ENCODE measurements around the gene SNRNP200.

Gene SNRNP200

GRCh38 chr2:96274355-96275056 is 30.8 kb downstream of the SNRNP200 start:
- POLR2A ChIA-PET: interaction anchor here (0.6 to 1.8 kb wide), 2 partner anchors 66 to 121 kb away, joined by 4 to 6 read pairs; partner anchors contain the start of gene STARD7
- peaks cover 45 to 90% of the 10 kb centered on the region in 2 experiments for H3K36me3 ChIP-seq (ENCODE audit: control insufficient read depth in 2 of 2, insufficient read depth in 1 of 2, low read length in 2 of 2)
- TF ChIP-seq ZBTB21 (tag by site-specific recombination; IDR thresholded peaks at IDR 0.05) (no peak), ZNF513 (tag by site-specific recombination; IDR thresholded peaks at IDR 0.05) (no peak), ZNF600 (tag by site-specific recombination; IDR thresholded peaks at IDR 0.05) (no peak), ZNF707 (tag by site-specific recombination; IDR thresholded peaks at IDR 0.05) (no peak), ZBTB1 (tag by site-specific recombination; IDR thresholded peaks at IDR 0.05) (no peak)

GRCh38 chr2:96273763-96274162 is 31.6 kb downstream of the SNRNP200 start:
- CTCF ChIA-PET: interaction anchor here (0.7 to 0.9 kb wide), 2 partner anchors 138 to 281 kb away, joined by 3 to 6 read pairs; no protein-coding TSS in a partner anchor
- H3K36me3 ChIP-seq (ENCODE audit: control insufficient read depth in 2 of 2, insufficient read depth in 1 of 2, low read length in 2 of 2): peaks cover 38 to 90% of the 10 kb centered on the region in 2 experiments
- POLR2A ChIA-PET: interaction anchor here (0.7 to 1.8 kb wide), 4 partner anchors 8 to 77 kb away, joined by 3 to 4 read pairs (median 4); partner anchors contain the start of genes CIAO1, STARD7 and TMEM127

More at GRCh38 chr2:96274355-96275056, 30.8 kb downstream of the SNRNP200 start:
- H3K4me1 ChIP-seq (ENCODE audit: control insufficient read depth, insufficient read depth, low read length): no peaks in the 10 kb centered on the region
- no peak overlapping the region for H3K27ac ChIP-seq (ENCODE audit: extremely low read depth, low read depth, low read length)
- CTCF ChIA-PET: interaction anchor here (0.7 to 0.9 kb wide), 2 partner anchors 139 to 282 kb away, joined by 3 to 6 read pairs; no protein-coding TSS in a partner anchor
- no peak overlapping the region for H3K4me3 ChIP-seq (ENCODE audit: low read depth, low read length)
- H3K9me3 ChIP-seq (ENCODE audit: control insufficient read depth, insufficient read depth, low read depth, low read length): no peaks in the 10 kb centered on the region

GRCh38 chr2:96271995-96272394 is 33.4 kb downstream of the SNRNP200 start:
- ChIA-PET CTCF (interaction anchor here (0.7 kb wide), 1 partner anchor 180 kb away, joined by 3 read pairs; no protein-coding TSS in a partner anchor), POLR2A (no interaction called here)
- Histone ChIP-seq H3K27ac (ENCODE audit: extremely low read depth, low read depth, low read length) (no peak overlapping the region), H3K9me3 (ENCODE audit: control insufficient read depth, insufficient read depth, low read depth, low read length) (no peaks in the 10 kb centered on the region), H3K4me1 (ENCODE audit: control insufficient read depth, insufficient read depth, low read length) (no peaks in the 10 kb centered on the region), H3K4me3 (ENCODE audit: low read depth, low read length) (no peak overlapping the region), H3K36me3 (ENCODE audit: control insufficient read depth in 2 of 2, insufficient read depth in 1 of 2, low read length in 2 of 2) (peaks cover 38 to 90% of the 10 kb centered on the region in 2 experiments)
- TF ChIP-seq ZNF600 (tag by site-specific recombination; IDR thresholded peaks at IDR 0.05) (peak; percentile 27; the same call in 1 of the 2 replicates), ZNF292 (tag by site-specific recombination; IDR thresholded peaks at IDR 0.05; ENCODE audit: borderline replicate concordance, low read depth) (no peak)

More at GRCh38 chr2:96273763-96274162, 31.6 kb downstream of the SNRNP200 start:
- no peak overlapping the region for H3K4me3 ChIP-seq (ENCODE audit: low read depth, low read length)
- H3K27ac ChIP-seq (ENCODE audit: extremely low read depth, low read depth, low read length): no peak overlapping the region
- H3K9me3 ChIP-seq (ENCODE audit: control insufficient read depth, insufficient read depth, low read depth, low read length): no peaks in the 10 kb centered on the region
- TF ChIP-seq ZNF501 (tag by site-specific recombination; IDR thresholded peaks at IDR 0.05): no peak
- peak; percentile 65 for TF ChIP-seq ZFHX2 (tag by site-specific recombination; conservative IDR thresholded peaks at IDR 0.05)
- TF ChIP-seq KLF10 (tag by site-specific recombination; IDR thresholded peaks at IDR 0.05): no peak
- TF ChIP-seq ZNF830 (tag by site-specific recombination; IDR thresholded peaks at IDR 0.05; ENCODE audit: low read depth): no peak
- TF ChIP-seq GLIS1 (tag by site-specific recombination; IDR thresholded peaks at IDR 0.05): 0 out of 2 replicates have a peak, but pooled peaks have one; percentile 14
- no peak; the same call in 1 of the 2 replicates for TF ChIP-seq EGR2 (tag by site-specific recombination; IDR thresholded peaks at IDR 0.05; ENCODE audit: low read depth)
- TF ChIP-seq ZNF660 (tag by site-specific recombination; IDR thresholded peaks at IDR 0.05): no peak
- H3K4me1 ChIP-seq (ENCODE audit: control insufficient read depth, insufficient read depth, low read length): no peaks in the 10 kb centered on the region

GRCh38 chr2:96267159-96267971 is 38.0 kb downstream of the SNRNP200 start:
- CTCF ChIA-PET: interaction anchor here (0.5 to 1.6 kb wide), 16 partner anchors 18 to 380 kb away, joined by 3 to 6 read pairs (median 4); partner anchors contain the start of genes ASTL and STARD7
- H3K4me1 ChIP-seq (ENCODE audit: control insufficient read depth, insufficient read depth, low read length): 0 out of 2 replicates have a peak, but pooled peaks cover 3% of the 10 kb centered on the region
- POLR2A ChIA-PET: interaction anchor here (0.6 to 2.1 kb wide), 9 partner anchors 9 to 371 kb away, joined by 3 to 30 read pairs (median 5); partner anchors contain the start of genes KANSL3 and STARD7
- peak overlapping the region; percentile 95 for H3K4me3 ChIP-seq (ENCODE audit: low read depth, low read length)
- H3K36me3 ChIP-seq (ENCODE audit: control insufficient read depth in 2 of 2, insufficient read depth in 1 of 2, low read length in 2 of 2): peaks cover 17 to 64% of the 10 kb centered on the region in 2 experiments
- H3K27ac ChIP-seq (ENCODE audit: extremely low read depth, low read depth, low read length): no peak overlapping the region
- TF ChIP-seq ZSCAN30 (tag by site-specific recombination; IDR thresholded peaks at IDR 0.05) (no peak), CTCF (tag by site-specific recombination; IDR thresholded peaks at IDR 0.05) (0 out of 2 replicates have a peak, but pooled peaks have one; percentile 15), ZNF169 (tag by site-specific recombination; IDR thresholded peaks at IDR 0.05) (no peak), ZNF138 (tag by site-specific recombination; IDR thresholded peaks at IDR 0.05; ENCODE audit: borderline replicate concordance) (no peak)
- no peaks in the 10 kb centered on the region for H3K9me3 ChIP-seq (ENCODE audit: control insufficient read depth, insufficient read depth, low read depth, low read length)
